GM23248 (cell line): Measurements from ENCODE around the gene KIF1A.

ENCODE experiments used
- EZH2 ChIP-seq: fragments of 200-600 bp; sonication (generic); IDR thresholded peaks from 2 replicates; pipeline ENCODE4 v1.6.1; 2018; ENCODE audit warnings: antibody characterized with exemption, mild to moderate bottlenecking; ENCODE audit not compliant: insufficient read depth, poor library complexity, severe bottlenecking
- EZH2phosphoT487 ChIP-seq: fragments of 200-600 bp; sonication (generic); IDR thresholded peaks from 2 replicates; pipeline ENCODE4 v1.6.1; 2018; ENCODE audit warnings: antibody characterized with exemption, moderate library complexity, mild to moderate bottlenecking, low read depth; ENCODE audit not compliant: insufficient read depth

GRCh38 chr2:240752209-240752608 is 67.8 kb downstream of the KIF1A start:
- no peak for TF ChIP-seq EZH2
- no peak for TF ChIP-seq EZH2phosphoT487
